GM21381 (cell line): ENCODE data around the gene RPE65.
"Not testable (repeated sequence)": the region's sequence is repeated elsewhere in the genome, so short reads cannot be mapped to it uniquely, and the experiment has no call there.

Source experiments
- ATAC-seq: cut with Tn5 transposase; IDR thresholded peaks from one replicate; pipeline ENCODE4 v1.9.1; 2021; ENCODE audit warnings: mild to moderate bottlenecking, moderate library complexity; ENCODE audit not compliant: unreplicated experiment

RPE65 gene

DNA sequence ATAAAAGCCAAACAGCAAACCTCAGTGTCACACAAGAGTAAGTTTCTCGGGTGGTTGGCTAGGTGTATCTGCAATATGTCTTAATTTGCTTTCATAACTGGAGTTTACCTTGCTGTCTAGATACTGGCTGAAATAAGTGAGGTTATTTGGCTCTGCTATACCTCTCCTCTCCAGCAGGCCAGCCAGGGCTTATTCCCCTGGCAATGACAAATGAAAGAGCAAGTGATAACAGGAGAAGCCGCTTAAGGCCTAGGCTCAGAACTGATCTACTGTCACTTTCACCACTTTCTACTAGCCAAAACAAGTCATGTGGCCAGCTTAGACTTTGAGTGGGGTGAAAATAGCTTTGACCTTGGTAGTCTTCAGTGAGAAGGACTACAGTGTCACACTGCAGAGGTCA lies 4.8 kb upstream of the RPE65 start:
- no peak for ATAC-seq

- ATAC-seq: no peak
These were observed 3.4 kb upstream of the RPE65 start for GRCh38 chr1:68453060-68453670.

DNA sequence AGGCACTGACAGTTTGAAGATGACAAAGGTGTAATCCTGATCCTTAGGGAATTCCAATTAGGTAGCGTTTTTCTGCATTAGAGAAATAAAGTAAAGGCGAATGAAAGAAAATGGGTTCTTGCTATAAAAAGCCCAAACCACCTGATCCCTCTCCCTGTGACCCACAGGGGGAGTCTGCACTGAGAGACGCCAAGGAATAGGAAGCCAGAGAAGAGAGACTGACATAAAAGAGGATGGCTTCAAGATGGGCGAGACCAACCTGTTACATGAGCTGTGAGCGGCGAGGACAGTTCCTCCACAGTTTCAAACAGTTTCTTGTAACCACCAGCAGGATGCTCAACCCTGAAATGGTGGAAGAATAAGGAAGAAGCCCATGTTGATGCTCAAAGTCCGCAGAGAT lies 1.4 kb downstream of the RPE65 start:
- ATAC-seq: no peak

DNA sequence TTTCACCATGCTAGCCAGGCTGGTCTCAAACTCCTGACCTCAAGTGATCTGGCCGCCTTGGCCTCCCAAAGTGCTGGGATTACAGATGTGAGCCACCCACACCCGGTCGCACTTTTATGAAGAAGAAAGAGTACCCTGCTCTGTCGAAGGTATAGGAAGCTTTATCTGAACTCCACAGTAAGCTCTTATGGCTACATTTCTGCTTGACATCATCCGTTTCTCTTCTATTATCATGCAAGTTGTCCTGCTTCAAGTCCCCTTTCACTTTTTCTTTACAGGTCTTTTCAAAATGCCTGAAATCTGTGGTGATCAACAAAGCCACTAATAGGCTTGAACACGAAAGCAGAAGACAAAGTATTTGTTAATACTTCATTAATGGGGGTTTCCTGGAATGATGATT lies 4.0 kb downstream of the RPE65 start:
- ATAC-seq: no peak

DNA sequence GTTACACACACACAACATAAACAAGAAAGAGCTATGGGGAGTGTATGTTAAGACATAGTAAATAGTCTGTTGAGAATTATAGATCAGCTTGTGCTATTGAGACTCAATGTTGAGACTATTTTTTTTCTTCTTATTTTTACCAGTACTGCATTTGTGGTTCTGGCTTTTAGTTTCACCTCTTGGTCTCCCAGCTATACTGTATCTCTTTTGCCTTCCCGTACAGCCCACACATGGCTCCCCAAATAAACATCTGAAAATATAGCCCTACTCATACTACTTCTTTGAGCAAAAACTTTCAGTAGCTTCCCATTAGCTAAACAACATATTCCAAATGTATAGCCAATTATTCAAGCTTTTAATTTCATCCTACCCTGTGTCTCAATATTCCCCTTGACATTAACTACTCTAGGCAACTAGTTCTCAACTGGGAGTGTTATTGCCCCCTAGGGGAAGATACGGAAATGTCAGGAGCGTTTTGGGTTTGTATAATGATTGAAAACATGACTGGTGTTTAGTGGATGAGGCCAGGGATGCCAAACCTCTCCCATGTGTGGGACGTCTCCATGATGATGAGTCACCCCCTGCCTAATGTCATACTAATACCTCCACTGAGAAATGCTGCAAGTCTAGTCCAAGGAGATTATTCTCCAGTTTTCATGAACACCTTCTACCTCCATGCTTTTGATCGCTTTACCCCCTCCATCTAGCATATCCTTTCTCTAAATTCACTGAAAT lies 6.8 kb downstream of the RPE65 start:
- ATAC-seq: peak; percentile 88

DNA sequence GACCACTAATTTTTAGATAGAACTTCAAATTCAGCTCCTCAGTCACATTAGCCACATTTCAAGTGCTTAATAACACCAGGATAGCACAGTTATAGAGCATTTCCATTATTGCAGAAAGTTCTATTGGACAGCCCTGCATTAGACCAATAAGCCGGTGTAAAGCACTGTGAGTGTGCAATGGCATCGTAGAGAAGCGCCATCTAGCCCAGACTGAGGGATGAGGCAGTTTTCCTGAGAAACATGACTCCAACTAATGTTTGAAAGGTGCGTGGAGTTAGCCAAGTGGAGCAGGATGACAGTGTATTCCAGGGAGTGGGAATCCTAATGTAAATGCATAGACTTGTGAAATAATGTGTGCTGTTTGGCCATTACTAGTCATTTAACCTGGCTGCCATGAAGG lies 7.7 kb downstream of the RPE65 start:
- ATAC-seq: no peak

DNA sequence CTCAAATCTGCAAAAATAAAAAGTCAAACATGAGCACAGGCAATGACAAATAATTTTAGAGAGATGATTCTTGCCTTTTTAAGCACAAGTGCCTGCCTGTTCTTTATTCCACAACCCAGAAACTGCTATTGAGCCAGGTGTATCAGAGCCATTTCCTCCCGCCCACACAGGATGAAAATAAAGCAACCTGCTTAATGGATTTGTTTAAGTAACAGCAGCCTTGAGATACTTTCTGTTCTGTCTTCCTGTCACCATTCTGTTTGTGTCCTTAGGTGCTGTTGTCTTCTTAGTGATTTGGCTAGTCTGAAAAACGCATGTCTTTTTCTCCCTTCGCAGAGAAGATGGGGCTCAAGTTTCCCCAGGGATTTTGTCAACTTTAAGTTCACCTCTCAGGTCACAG lies 11.4 kb downstream of the RPE65 start:
- ATAC-seq: no peak

- no peak for ATAC-seq
These were observed 16.4 kb downstream of the RPE65 start for GRCh38 chr1:68433395-68433794.

- ATAC-seq: no peak
These were observed 18.7 kb downstream of the RPE65 start for GRCh38 chr1:68431076-68431475.

- ATAC-seq: no peak
These were observed 20.4 kb downstream of the RPE65 start for GRCh38 chr1:68429233-68429808.

DNA sequence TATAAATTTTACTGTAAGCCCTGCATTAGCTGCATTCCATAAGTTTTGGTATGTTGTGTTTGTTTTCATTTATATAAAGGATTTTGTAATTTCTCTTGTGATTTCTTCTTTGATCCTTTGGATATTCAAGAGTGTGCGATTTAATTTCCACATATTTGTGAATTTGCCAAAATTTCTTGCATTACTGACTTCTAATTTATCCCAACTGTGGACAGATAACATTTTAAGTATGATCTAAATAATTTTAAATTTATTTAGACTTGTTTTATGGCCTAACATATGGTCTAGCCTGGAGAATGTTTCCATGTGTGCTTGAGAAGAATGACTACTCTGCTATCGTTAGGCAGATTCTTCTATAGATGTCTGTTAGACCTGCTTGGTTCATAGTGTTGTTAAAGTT lies 23.2 kb downstream of the RPE65 start:
- ATAC-seq: no peak

- no peak for ATAC-seq
These were observed 28.4 kb downstream of the RPE65 start for GRCh38 chr1:68421350-68421749.

GRCh38 chr1:68409426-68409825 lies 40.3 kb downstream of the RPE65 start:
- no peak for ATAC-seq

DNA sequence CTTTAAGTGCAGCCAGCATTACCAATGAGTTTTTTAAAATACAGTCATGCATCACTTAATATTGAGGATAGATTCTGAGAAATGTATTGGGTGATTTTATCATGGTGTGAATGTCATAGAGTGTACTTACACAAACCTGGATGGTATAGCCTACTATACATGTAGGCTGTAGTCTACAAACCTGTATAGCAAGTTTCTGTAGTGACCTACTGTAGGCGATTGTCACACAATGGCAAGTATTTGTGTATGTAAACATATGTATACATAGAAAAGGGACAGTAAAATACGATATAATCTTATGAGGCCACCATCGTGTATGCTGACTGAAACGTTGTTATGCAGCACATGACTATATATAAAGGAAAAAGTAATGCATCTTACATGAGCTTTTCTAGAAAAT lies 48.2 kb downstream of the RPE65 start:
- ATAC-seq: no peak

DNA sequence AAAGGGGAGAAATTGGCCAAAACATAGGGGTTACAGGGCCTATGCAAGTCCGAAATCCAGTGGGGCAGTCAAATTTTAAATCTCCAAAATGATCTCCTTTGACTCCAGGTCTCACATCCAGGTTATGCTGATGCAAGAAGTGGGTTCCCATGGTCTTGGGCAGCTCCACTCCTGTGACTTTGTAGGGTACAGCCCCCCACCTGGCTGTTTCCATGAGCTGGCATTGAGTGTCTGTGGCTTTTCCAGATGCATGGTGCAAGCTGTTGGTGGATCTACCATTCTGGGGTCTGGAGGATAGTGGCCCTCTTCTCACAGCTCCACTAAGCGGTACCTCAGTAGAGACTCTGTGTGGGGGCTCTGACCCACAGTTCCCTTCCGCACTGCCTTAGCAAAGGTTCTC lies 54.2 kb downstream of the RPE65 start:
- ATAC-seq: not testable (repeated sequence)

- not testable (repeated sequence) for ATAC-seq
These were observed 57.3 kb downstream of the RPE65 start for GRCh38 chr1:68392474-68392873.

- ATAC-seq: not testable (repeated sequence)
These were observed 63.8 kb downstream of the RPE65 start for GRCh38 chr1:68385798-68386524.

DNA sequence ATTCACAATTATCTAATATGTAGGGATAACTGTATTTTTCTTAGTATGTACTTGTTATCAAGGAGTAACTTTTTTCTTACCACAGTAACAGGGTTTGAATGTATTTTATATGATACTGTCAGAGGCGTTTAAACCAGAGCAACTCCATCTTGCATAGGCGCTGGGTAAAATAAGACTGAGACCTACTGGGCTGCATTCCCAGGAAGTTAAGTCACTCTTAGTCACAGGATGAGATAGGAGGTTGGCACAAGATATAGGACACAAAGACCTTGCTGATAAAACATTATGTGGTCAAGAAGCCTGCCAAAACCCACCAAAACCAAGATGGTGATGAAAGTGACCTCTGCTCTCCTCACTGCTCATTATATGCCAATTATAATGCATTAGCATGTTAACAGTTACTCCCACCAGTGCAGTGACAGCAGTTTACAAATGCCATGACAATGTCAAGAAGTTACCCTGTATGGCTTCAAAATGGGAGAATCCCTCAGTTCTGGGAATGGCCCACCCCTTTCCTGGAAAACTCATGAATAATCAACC lies 64.8 kb downstream of the RPE65 start:
- ATAC-seq: no peak

GRCh38 chr1:68384321-68384813 lies 65.4 kb downstream of the RPE65 start:
- no peak for ATAC-seq

DNA sequence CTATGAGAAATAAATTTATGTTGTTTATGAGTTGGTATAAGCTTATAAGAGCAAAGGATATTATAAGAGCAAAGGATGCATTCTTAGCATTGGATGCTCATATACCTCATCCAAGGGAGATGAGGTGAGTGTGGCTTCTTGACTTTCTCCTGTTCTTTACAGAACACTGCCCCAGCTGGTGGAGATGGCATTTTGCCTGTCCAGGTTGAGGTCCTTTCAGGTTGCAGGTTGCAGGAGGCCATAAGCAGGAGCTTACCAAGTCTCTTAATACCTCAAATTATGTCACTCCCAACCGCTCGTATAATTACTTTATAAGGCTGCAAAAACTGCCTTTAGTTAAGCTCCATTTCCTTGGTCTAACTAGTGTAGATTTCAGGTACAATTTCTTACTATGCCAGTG lies 66.7 kb downstream of the RPE65 start:
- ATAC-seq: no peak

DNA sequence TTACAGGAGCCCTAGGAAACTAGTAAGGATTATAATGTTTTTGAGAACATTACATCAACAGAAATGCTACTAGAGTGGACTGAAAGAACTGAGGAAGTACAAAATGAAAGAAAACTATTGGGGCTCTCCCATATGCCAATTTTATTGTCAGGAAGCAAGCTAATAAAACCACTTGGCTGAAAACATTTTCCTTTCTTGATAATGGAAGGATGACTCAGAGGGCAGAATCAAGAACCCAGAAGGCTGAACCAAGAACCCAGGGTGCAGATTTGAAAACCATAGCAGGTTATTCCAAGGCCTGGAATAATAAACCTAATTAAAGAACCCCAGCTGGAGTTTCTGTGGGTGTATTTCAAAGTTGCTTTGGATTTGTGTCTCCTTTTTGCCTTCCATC lies 70.7 kb downstream of the RPE65 start:
- no peak for ATAC-seq
